HepG2 (cell line): Measurements from ENCODE around the gene SMYD5. TPM values are rescaled to one million over a fixed set of nuclear protein-coding genes. Genes with fewer than 3 reads are reported as not detected.

Experiments used
- E2F1 ChIP-seq: sonication (generic); formaldehyde crosslinking; IDR thresholded peaks from 2 replicates; pipeline ENCODE4 v1.5.0; 2020; ENCODE audit warnings: missing genetic modification reagents
- ELF4 ChIP-seq: sonication (generic); formaldehyde crosslinking; IDR thresholded peaks from 2 replicates; pipeline ENCODE4 v1.5.0; 2020; ENCODE audit warnings: missing genetic modification reagents, mild to moderate bottlenecking, moderate library complexity, borderline replicate concordance
- GPBP1L1 ChIP-seq: sonication (generic); formaldehyde crosslinking; IDR thresholded peaks from 2 replicates; pipeline ENCODE4 v1.5.0; 2020; ENCODE audit warnings: mild to moderate bottlenecking, missing genetic modification reagents
- RERE ChIP-seq: IDR thresholded peaks from 2 replicates; pipeline ENCODE4 v1.6.1; 2016; ENCODE audit warnings: low read depth, missing genetic modification reagents, missing compliant biosample characterization
- SOX13 ChIP-seq, 3 experiments: fragments of 450-650 bp in 1 of 3; sonication (generic) in 1 of 3; formaldehyde crosslinking in 1 of 3; IDR thresholded peaks in 2 of 3; conservative IDR thresholded peaks in 1 of 3; 2 replicates each; pipeline versions ENCODE4 v1.5.0 to v1.6.1; 2016 to 2020; ENCODE audit warnings: antibody characterized with exemption in 1 of 3, mild to moderate bottlenecking in 1 of 3, missing compliant biosample characterization in 1 of 3, missing genetic modification reagents in 1 of 3, moderate library complexity in 1 of 3
- SRSF9 ChIP-seq: fragments of 200-400 bp; formaldehyde crosslinking; IDR thresholded peaks from 2 replicates; pipeline ENCODE4 v1.6.1; 2018; ENCODE audit warnings: borderline replicate concordance, mild to moderate bottlenecking, low read depth, low read length; ENCODE audit not compliant: insufficient read depth, poor library complexity, severe bottlenecking
- TP53 ChIP-seq: sonication (generic); formaldehyde crosslinking; conservative IDR thresholded peaks from 2 replicates; pipeline ENCODE4 v1.4.0; 2020; ENCODE audit warnings: missing genetic modification reagents
- ZBTB8A ChIP-seq: sonication (generic); formaldehyde crosslinking; IDR thresholded peaks from 2 replicates; pipeline ENCODE4 v1.4.0; 2020; ENCODE audit warnings: mild to moderate bottlenecking, low read depth, missing genetic modification reagents, borderline replicate concordance
- ZNF713 ChIP-seq: sonication (generic); formaldehyde crosslinking; IDR thresholded peaks from 2 replicates; pipeline ENCODE4 v1.4.0; 2020; ENCODE audit warnings: mild to moderate bottlenecking, missing genetic modification reagents
- ZNF878 ChIP-seq: sonication (generic); formaldehyde crosslinking; IDR thresholded peaks from 2 replicates; pipeline ENCODE4 v1.8.1; 2023; ENCODE audit warnings: mild to moderate bottlenecking, missing genetic modification reagents, moderate library complexity
- polyA plus RNA-seq, 8 experiments: library from polyadenylated mRNA; depleted of rRNA in 3 of 8; stranded (reverse) in 7 of 8; unstranded in 1 of 8; fragments of >200 nt; fragmentation: Illumina TruSeq in 4 of 8; extraction: Trizol in 4 of 8; gene quantifications; 2 replicates each; pipeline versions ENCODE4 v1.2.1 to v1.2.3, GENCODE V29; 2011 to 2016; ENCODE audit warnings: low read depth in 4 of 8, missing spikeins in 1 of 8, mixed read lengths in 1 of 8; ENCODE audit not compliant: insufficient read depth in 1 of 8
- total RNA-seq, 5 experiments: library from RNA; depleted of rRNA; stranded (reverse); fragments of >200 nt; fragmentation: Illumina TruSeq; extraction: Trizol; gene quantifications; 2 replicates each; pipeline ENCODE4 v1.2.3, GENCODE V29; 2016; ENCODE audit warnings: low read depth in 1 of 5
- TF ChIP-seq, protein P1 (sequence below): sonication (generic); formaldehyde crosslinking; IDR thresholded peaks from 2 replicates; pipeline ENCODE4 v1.5.1; 2020; ENCODE audit warnings: mild to moderate bottlenecking, missing genetic modification reagents, moderate library complexity
- TF ChIP-seq, protein P2 (sequence below): sonication (generic); formaldehyde crosslinking; IDR thresholded peaks from 2 replicates; pipeline ENCODE4 v1.4.0; 2020; ENCODE audit warnings: mild to moderate bottlenecking, low read depth, missing genetic modification reagents

SMYD5 gene
- total and polyA plus RNA-seq, 2 of the 13 experiments (the other 11 are each of a cell fraction or from before 2014, with no cell fraction given) = 55.8 to 70.4 TPM

- TF ChIP-seq ZNF713 (no peak), SOX13 (IDR thresholded peaks at IDR 0.05) (no peak), SOX13 (CRISPR knock-in tag; conservative IDR thresholded peaks at IDR 0.05 in 1 of 2, IDR thresholded peaks at IDR 0.05 in 1 of 2) (no peak), TP53 (CRISPR knock-in tag) (no peak), ZNF878 (CRISPR knock-in tag) (no peak), RERE (no peak), ELF4 (CRISPR knock-in tag) (no peak), SRSF9 (no peak), E2F1 (CRISPR knock-in tag) (no peak), GPBP1L1 (no peak), ZBTB8A (CRISPR knock-in tag) (no peak)
- TF ChIP-seq, protein P1, sequence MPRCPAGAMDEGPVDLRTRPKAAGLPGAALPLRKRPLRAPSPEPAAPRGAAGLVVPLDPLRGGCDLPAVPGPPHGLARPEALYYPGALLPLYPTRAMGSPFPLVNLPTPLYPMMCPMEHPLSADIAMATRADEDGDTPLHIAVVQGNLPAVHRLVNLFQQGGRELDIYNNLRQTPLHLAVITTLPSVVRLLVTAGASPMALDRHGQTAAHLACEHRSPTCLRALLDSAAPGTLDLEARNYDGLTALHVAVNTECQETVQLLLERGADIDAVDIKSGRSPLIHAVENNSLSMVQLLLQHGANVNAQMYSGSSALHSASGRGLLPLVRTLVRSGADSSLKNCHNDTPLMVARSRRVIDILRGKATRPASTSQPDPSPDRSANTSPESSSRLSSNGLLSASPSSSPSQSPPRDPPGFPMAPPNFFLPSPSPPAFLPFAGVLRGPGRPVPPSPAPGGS (CRISPR knock-in tag) = no peak
- TF ChIP-seq, protein P2, sequence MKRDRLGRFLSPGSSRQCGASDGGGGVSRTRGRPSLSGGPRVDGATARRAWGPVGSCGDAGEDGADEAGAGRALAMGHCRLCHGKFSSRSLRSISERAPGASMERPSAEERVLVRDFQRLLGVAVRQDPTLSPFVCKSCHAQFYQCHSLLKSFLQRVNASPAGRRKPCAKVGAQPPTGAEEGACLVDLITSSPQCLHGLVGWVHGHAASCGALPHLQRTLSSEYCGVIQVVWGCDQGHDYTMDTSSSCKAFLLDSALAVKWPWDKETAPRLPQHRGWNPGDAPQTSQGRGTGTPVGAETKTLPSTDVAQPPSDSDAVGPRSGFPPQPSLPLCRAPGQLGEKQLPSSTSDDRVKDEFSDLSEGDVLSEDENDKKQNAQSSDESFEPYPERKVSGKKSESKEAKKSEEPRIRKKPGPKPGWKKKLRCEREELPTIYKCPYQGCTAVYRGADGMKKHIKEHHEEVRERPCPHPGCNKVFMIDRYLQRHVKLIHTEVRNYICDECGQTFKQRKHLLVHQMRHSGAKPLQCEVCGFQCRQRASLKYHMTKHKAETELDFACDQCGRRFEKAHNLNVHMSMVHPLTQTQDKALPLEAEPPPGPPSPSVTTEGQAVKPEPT (CRISPR knock-in tag) = no peak
Measured at GRCh38 chr2:73212448-73213176, 1.4 kb upstream of the SMYD5 start (continued).
